OCI-M2 (cell line): ENCODE results near the gene TBX3.

Experiments
- DNase-seq: peaks from one replicate; lab custom pipeline; 2025; ENCODE audit not compliant: unreplicated experiment; lab: John Stamatoyannopoulos, UW

The TBX3 gene

DNA sequence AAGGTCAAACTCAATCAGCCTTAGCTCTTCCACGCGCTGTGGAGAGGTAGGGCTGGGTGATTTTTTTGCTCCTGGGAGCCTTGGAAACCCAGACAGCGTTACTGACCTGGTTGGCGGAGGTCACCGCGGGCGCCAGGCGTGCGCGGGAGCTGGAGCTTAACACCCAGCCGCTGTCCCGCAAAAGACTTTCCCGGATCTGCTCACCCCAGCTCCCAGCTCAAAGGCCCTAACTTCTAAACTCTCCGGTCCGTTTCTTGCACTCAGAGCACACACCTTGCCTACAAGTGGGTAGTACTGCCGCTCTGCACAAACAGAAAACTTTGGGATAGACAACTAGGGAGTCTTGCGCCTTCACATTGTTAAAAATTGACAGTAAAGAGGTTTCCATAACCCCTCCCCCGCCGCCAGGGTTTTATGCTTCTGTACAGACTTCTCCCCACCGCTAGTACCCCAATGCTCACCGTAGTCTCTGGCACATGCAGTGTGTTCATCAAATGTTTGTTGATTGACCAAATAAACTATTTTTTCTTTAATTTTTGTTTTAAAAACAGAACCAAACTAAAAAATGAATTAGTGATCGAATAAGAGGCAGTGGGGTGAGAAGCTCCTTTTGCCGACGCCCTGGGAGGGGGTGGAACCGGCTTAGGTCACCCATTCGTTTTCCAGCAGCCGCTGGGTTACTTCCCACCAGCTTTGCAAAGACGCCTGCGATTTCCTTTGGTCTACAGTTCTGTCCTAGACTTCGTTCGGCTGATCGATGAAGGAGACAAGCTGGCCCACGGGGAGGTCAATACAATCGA, 12.7 kb upstream of the TBX3 start:
- no peak for DNase-seq

DNA sequence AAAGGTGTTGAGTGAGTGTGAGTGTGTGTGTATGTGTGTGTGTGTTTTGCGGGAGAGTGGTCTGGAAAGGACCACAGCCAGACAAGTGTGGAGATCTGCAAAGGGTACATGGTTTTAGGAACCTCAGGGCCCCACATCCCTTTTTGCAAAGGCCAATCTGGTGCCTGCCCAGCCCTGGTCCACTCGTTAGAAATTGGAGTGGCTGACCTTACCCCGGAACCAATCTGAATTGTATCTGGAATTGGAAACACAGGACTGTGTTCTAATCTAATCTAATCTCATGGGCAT, 11.3 kb upstream of the TBX3 start:
- DNase-seq, result no peak

DNA sequence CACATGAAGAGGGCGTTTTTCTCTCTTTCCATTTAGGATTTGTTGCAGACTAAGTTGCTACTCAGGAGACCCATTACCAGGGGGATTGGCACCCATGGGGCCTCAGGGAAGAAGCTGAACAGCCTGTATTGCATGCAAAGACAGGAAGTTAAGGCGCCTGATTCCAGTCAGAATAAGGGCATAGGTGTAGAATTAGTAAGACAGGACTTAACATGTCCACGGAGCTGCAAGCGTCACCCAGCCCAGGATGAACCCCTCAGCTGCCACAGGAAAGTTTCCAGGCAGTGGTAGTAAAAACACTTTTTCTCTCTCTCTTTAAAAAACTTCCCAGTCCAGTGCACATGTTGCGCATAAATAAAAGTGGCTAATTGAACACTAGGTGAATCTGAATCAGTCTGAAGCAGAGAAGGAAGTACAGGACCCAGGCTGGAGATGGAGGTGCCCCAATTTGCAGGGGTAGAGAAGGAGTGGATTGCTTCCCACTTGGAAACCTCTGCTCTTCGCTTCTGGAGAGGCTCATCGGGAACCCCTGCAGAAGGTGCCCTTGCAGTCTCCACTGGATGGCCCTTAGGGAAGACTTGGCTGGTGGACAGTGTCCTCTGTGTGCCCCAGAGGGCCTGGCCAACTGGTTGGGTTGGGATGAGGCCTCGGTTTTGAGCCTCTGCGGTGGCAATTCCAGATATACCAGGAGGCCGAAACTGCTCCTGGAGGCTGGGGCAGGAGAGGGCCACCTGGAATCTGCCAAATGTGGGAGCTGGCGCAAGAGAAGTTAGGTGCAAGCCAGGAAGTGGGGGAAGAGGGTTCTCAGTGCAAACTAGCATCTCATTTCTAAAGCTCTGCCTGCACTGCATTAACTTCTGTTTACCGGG, 10.7 kb upstream of the TBX3 start:
- no peak for DNase-seq

DNA sequence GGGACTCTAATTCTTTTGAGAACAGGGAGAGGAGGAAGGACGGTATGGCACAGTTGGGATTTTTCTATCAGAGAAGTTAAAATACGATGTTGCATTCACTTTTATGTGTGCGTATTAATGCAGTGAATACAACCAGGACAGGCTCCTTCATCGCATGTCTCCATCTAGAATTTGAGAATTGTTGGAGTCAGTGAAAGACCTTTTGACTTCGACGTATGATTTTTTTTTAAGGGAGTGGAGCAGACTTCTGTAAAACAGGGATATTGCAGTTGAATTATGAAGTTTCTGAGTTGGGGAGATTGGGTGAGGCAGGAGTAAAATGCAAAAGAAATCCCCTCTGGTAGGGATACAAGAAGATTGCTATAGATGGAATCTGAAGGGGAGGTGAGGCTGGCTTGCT, 9.6 kb upstream of the TBX3 start:
- no peak for DNase-seq

DNA sequence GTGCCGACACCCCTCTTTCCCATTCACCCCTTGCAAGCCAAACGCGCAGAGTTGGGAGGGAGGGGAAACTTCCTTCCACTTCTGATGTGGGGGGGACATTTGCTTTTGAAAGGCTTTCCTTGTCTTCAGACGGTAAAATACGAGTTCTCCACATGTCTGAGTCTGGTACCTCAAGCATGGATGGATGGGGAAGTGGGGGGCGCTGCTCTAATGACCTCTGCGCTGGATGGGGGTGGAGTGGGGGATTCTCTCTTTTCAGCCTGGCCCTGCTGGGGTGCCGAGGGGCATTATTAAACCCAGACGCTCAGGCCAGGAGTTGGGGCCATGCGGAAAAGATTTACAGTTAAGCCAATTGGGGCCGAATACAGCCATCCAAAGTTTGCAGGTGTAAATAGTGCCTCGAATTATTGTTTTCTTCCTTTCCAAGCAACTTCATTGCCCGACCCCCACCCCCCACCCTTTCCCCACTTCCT, 9.1 kb upstream of the TBX3 start:
- DNase-seq, result no peak

DNA sequence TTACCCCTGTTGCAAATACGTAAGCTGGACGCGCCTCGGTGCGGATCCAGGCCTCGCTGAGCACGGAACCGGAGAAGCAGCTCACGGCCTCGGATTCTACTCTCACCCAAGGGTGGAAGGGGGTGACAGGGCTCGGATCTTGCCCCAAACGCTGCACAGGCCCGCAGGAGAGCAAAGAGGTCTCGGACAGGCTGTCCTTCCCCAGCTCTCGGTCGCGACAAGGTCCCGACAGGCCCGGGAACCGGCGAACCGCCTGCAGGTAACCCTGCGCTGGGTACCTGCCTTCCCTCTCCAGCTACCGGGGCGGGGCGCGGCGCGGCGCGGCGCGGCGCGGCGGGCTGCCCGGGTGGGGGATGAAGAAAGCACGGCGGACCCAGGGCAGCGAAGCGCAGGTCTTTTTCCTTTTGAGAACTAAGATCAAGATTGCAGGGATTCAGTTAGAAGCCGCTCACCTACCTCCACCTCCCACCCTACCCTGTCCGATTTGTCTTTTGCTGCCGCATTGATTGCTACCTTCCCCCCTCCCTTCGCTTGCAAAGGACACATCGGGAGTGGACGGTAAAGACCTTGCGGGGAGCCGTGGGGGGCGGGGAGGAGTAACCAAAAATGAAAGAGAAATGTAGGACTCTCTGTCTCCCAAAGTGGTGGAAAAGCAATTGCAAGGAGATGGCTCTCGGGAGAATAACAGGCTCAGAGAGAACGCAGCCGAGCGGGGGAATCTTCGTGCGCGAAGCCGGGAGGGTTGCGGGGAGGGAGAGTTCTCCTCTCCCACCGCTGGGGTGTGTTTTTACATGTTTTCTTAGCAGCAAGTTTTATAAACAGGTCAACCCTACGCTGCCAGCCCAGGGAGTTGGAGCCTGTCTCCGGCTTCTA, 8.4 kb upstream of the TBX3 start:
- DNase-seq, result no peak

DNA sequence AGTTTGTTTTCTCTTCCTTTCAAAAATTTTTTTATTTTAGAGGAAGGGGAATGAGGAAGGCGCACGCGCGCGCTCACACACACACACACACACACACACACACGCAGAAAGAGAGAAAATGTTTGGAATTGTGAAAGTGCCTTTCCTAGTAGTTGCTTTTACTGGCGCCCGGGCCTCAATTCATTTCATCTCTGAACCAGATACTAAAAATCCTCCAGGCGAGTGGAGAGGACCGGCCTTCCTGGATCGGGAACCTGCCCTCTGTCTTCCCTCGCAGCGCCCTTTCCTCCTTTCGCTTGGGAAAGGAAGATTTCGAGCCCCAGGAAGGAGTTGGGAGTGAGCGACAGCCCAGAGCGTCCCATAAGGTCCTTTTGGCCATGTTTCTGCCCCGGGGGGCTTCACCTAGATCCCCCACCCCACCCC, 7.8 kb upstream of the TBX3 start:
- no peak for DNase-seq

GRCh38 chr12:114691196-114691595, 7.2 kb upstream of the TBX3 start:
- DNase-seq, result no peak

GRCh38 chr12:114690267-114691135, 6.5 kb upstream of the TBX3 start:
- DNase-seq, result no peak

DNA sequence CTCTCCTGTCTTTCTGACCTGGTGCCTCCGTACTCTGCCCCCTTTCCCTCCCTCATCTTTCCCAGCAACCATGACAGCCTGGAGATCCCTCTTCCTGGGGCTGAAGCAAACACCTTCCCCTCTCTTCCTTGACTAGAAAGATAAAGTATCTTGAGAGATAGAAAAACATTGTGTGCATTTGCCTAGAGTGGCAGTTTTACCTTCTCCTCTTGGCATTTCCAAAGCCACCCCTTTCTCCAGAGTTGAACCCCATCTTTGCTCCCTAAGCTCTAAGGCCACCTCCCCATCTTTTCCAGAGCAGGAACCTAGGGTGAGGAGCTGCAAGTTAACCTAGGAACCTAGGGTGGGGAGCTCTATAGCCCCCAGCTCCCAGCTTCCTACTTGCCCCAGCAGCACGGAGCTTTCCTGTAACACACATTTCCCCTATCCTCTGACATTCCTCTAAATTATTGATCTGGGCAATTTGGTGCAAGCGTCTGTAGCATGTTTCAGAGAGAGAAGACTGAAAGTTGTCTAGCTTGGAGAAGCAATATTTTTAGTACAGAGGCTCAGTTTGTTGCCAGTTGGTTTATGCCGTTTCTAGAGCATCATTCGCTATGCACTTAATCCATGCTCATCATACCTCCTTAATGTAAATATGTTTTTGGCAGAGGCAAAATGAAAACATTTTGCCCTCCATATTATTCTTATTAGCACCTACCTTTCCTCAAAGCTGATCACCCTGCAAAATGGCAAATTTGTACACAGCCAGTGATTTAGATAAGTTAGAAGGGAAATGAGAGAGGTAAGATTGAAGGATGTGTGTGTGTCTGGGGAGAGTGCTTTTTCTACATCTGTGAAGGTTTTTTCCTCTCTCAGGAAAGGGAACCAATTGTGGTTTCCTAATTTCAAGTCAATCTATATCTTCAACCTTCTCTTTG, 5.4 kb upstream of the TBX3 start:
- DNase-seq, result no peak

- DNase-seq, result no peak
These were observed 4.4 kb upstream of the TBX3 start for GRCh38 chr12:114688256-114688845.

- DNase-seq, result no peak
These were observed 3.8 kb upstream of the TBX3 start for GRCh38 chr12:114687802-114688201.

DNA sequence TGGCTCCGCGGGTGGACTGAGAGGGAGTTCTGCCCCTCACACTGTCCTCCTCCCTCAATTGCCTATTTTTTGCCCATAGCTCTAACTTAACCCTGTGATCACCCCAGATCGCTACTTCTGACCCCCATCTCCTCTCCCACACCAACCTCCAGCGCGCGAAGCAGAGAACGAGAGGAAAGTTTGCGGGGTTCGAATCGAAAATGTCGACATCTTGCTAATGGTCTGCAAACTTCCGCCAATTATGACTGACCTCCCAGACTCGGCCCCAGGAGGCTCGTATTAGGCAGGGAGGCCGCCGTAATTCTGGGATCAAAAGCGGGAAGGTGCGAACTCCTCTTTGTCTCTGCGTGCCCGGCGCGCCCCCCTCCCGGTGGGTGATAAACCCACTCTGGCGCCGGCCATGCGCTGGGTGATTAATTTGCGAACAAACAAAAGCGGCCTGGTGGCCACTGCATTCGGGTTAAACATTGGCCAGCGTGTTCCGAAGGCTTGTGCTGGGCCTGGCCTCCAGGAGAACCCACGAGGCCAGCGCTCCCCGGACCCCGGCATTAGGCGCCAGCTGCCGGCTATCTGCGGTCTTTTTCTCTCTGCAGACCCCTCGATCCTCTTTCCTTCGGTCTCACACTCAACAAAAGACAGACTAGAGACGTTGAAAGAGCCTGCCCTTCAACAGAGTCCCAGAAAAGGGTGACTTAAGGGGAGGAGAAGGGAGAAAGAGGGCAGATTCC, 3.0 kb upstream of the TBX3 start:
- DNase-seq, result no peak

GRCh38 chr12:114686426-114686772, 2.4 kb upstream of the TBX3 start:
- DNase-seq, result no peak

DNA sequence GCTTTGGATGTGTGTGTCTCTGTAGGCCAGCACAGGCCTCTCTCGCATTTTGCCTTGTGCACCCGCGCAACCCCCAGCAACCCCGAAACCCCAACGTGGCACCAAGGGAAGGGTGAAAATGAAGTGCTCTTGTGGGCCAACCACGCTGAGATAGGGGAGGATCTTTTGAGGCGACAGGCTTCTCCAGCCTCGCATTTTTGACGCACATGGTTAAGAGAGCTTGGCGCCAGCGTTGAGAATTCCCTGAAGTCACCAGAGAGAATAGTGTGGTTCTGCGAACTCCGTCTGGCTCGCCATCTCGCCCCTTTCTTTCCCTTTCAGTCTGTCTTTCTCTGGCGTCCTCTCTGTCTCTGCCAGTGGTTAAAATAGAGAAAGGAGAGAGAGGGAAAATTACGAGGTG, 1.9 kb upstream of the TBX3 start:
- no peak for DNase-seq

GRCh38 chr12:114685320-114685781, 1.4 kb upstream of the TBX3 start:
- no peak for DNase-seq

GRCh38 chr12:114684870-114685273, 897 bp upstream of the TBX3 start:
- DNase-seq, result no peak

GRCh38 chr12:114683709-114684097, 272 bp downstream of the TBX3 start:
- DNase-seq, result no peak
